ENCODE results near the gene SLC35D2. TPM values are rescaled to one million over a fixed set of nuclear protein-coding genes. Genes with fewer than 3 reads are reported as not detected.
A peak's percentile ranks its signal among the peaks of the same experiment; 100 is the strongest.

The SLC35D2 gene
- total RNA-seq, 8 experiments from 2014 or later, result 10.6 to 38.1 (median 24.0) TPM

GRCh38 chr9:96417051-96417586 lies 33.6 kb upstream of the SLC35D2 start:
- peak; percentile 3 to 11 (median 7) for ATAC-seq (replicated peaks in 6 of 8)
- peak overlapping the region; percentile 80 to 86 for H3K27ac ChIP-seq
- peaks cover 15 to 26% of the 10 kb centered on the region in 2 donors for H3K4me1 ChIP-seq (replicated peaks in 1 of 2)
- in situ Hi-C loops (cut with MboI; ENCODE audit: low pct_unique_long_range_greater_than_20kb in 2 of 9, low sequenced_read_pairs in 9 of 9, unreplicated experiment in 9 of 9), result no loop called here
- WGBS, 10 experiments, result 0% methylated on average over 1 to 8 of the region's 50 CpGs; no CpG with 5 or more reads in 1 of the 10 experiments
- peak overlapping the region; percentile 68 to 95 (median 87) for H3K4me3 ChIP-seq

GRCh38 chr9:96413302-96414221 lies 30.1 kb upstream of the SLC35D2 start:
- WGBS, 10 experiments, result 48 to 100% (median 78%) methylated on average over 1 to 6 of the region's 7 CpGs; no CpG with 5 or more reads in 1 of the 10 experiments

GRCh38 chr9:96412174-96412913 lies 28.8 kb upstream of the SLC35D2 start:
- H3K27ac ChIP-seq, result no peak overlapping the region
- ATAC-seq (replicated peaks in 6 of 8), result no peak
- H3K4me1 ChIP-seq (replicated peaks in 1 of 2), result peaks cover 2 to 10% of the 10 kb centered on the region in 2 donors
- no peak overlapping the region for H3K4me3 ChIP-seq
- in situ Hi-C loops (cut with MboI; ENCODE audit: low pct_unique_long_range_greater_than_20kb in 2 of 9, low sequenced_read_pairs in 9 of 9, unreplicated experiment in 9 of 9), result no loop called here
- 83 to 100% (median 92%) methylated on average over 1 to 8 of the region's 8 CpGs for WGBS, 10 experiments

More at GRCh38 chr9:96413302-96414221, 30.1 kb upstream of the SLC35D2 start:
- ATAC-seq (replicated peaks in 6 of 8), result no peak
- in situ Hi-C loops (cut with MboI; ENCODE audit: low pct_unique_long_range_greater_than_20kb in 2 of 9, low sequenced_read_pairs in 9 of 9, unreplicated experiment in 9 of 9), result no loop called here
- peaks cover 2 to 10% of the 10 kb centered on the region in 2 donors for H3K4me1 ChIP-seq (replicated peaks in 1 of 2)
- no peak overlapping the region for H3K4me3 ChIP-seq
- H3K27ac ChIP-seq, result no peak overlapping the region

GRCh38 chr9:96411129-96411838 lies 27.8 kb upstream of the SLC35D2 start:
- peaks cover 2 to 6% of the 10 kb centered on the region in 2 donors for H3K4me1 ChIP-seq (replicated peaks in 1 of 2)
- no peak overlapping the region for H3K27ac ChIP-seq
- H3K4me3 ChIP-seq, result no peak overlapping the region
- ATAC-seq (replicated peaks in 6 of 8), result no peak
- 44 to 100% (median 93%) methylated on average over 1 to 5 of the region's 5 CpGs; no CpG with 5 or more reads in 2 of the 10 experiments for WGBS, 10 experiments
- in situ Hi-C loops (cut with MboI; ENCODE audit: low pct_unique_long_range_greater_than_20kb in 2 of 9, low sequenced_read_pairs in 9 of 9, unreplicated experiment in 9 of 9), result no loop called here

GRCh38 chr9:96408409-96409280 lies 25.1 kb upstream of the SLC35D2 start:
- 50 to 100% (median 87%) methylated on average over 2 to 9 of the region's 9 CpGs; no CpG with 5 or more reads in 1 of the 10 experiments for WGBS, 10 experiments
- peaks cover 2% of the 10 kb centered on the region in 2 donors for H3K4me1 ChIP-seq (replicated peaks in 1 of 2)
- in situ Hi-C loops (cut with MboI; ENCODE audit: low pct_unique_long_range_greater_than_20kb in 2 of 9, low sequenced_read_pairs in 9 of 9, unreplicated experiment in 9 of 9), result no loop called here
- no peak overlapping the region for H3K27ac ChIP-seq
- ATAC-seq (replicated peaks in 6 of 8), result no peak
- no peak overlapping the region for H3K4me3 ChIP-seq

- no peak overlapping the region for H3K4me3 ChIP-seq
- ATAC-seq (replicated peaks in 6 of 8), result no peak
- in situ Hi-C loops (cut with MboI; ENCODE audit: low pct_unique_long_range_greater_than_20kb in 2 of 9, low sequenced_read_pairs in 9 of 9, unreplicated experiment in 9 of 9), result no loop called here
- H3K4me1 ChIP-seq (replicated peaks in 1 of 2), result peaks cover 1 to 9% of the 10 kb centered on the region in 2 donors
- H3K27ac ChIP-seq, result no peak overlapping the region
Observed at GRCh38 chr9:96400132-96400910, 16.8 kb upstream of the SLC35D2 start.

- Histone ChIP-seq H3K4me1 (replicated peaks in 1 of 2) (peaks cover 8 to 19% of the 10 kb centered on the region in 2 donors), H3K4me3 (no peak overlapping the region), H3K27ac (no peak overlapping the region)
- peak in 1 of 8 experiments; percentile 30 for ATAC-seq (replicated peaks in 6 of 8)
- in situ Hi-C loops (cut with MboI; ENCODE audit: low pct_unique_long_range_greater_than_20kb in 2 of 9, low sequenced_read_pairs in 9 of 9, unreplicated experiment in 9 of 9), result no loop called here
- WGBS, 10 experiments, result 70 to 100% (median 96%) methylated on average over 2 to 3 of the region's 3 CpGs; no CpG with 5 or more reads in 6 of the 10 experiments
Observed at GRCh38 chr9:96399325-96399633, 15.8 kb upstream of the SLC35D2 start.

GRCh38 chr9:96398582-96399324 lies 15.2 kb upstream of the SLC35D2 start:
- WGBS, 10 experiments, result 63 to 100% (median 89%) methylated on average over 1 to 3 of the region's 3 CpGs; no CpG with 5 or more reads in 2 of the 10 experiments
- Histone ChIP-seq H3K4me1 (replicated peaks in 1 of 2) (peaks cover 8 to 24% of the 10 kb centered on the region in 2 donors), H3K4me3 (no peak overlapping the region), H3K27ac (no peak overlapping the region)
- in situ Hi-C loops (cut with MboI; ENCODE audit: low pct_unique_long_range_greater_than_20kb in 2 of 9, low sequenced_read_pairs in 9 of 9, unreplicated experiment in 9 of 9), result no loop called here
- ATAC-seq (replicated peaks in 6 of 8), result peak in 1 of 8 experiments; percentile 64

GRCh38 chr9:96395964-96396363 lies 12.5 kb upstream of the SLC35D2 start:
- peaks cover 8 to 31% of the 10 kb centered on the region in 2 donors for H3K4me1 ChIP-seq (replicated peaks in 1 of 2)
- in situ Hi-C loops (cut with MboI; ENCODE audit: low pct_unique_long_range_greater_than_20kb in 2 of 9, low sequenced_read_pairs in 9 of 9, unreplicated experiment in 9 of 9), result no loop called here
- H3K4me3 ChIP-seq, result no peak overlapping the region
- ATAC-seq (replicated peaks in 6 of 8), result no peak
- no peak overlapping the region for H3K27ac ChIP-seq
- 83 to 100% (median 93%) methylated on average over 1 to 2 of the region's 2 CpGs; no CpG with 5 or more reads in 3 of the 10 experiments for WGBS, 10 experiments

- peaks cover 8 to 33% of the 10 kb centered on the region in 2 donors for H3K4me1 ChIP-seq (replicated peaks in 1 of 2)
- WGBS, 10 experiments, result 90 to 100% (median 98%) methylated on average over 1 to 4 of the region's 6 CpGs; no CpG with 5 or more reads in 2 of the 10 experiments
- in situ Hi-C loops (cut with MboI; ENCODE audit: low pct_unique_long_range_greater_than_20kb in 2 of 9, low sequenced_read_pairs in 9 of 9, unreplicated experiment in 9 of 9), result no loop called here
- peak in 3 of 8 experiments; percentile 36 to 70 (median 39) for ATAC-seq (replicated peaks in 6 of 8)
- H3K27ac ChIP-seq, result peak overlapping the region; percentile 28 to 55
- H3K4me3 ChIP-seq, result no peak overlapping the region
Observed at GRCh38 chr9:96394832-96395496, 11.5 kb upstream of the SLC35D2 start.

Measured in motor neuron (in vitro differentiated cells).